Adrenal gland (tissue), 12 donors: ENCODE measurements around the gene ZNF831. TPM values are rescaled to one million over a fixed set of nuclear protein-coding genes. Genes with fewer than 3 reads are reported as not detected.

Experiments
- DNase-seq, 7 donors: peaks; one replicate each; pipeline ENCODE4 v3.0.0-alpha.2; 2019 to 2020
- H3K27ac ChIP-seq, 5 donors: fragments of 200-600 bp; sonication (generic) in 4 of 5; 1 replicate in 3 of 5; 2 replicates in 2 of 5; pipeline versions ENCODE4 v1.5.1 to v1.8.0; 2016 to 2020; ENCODE audit warnings: mild to moderate bottlenecking in 1 of 5
- H3K27me3 ChIP-seq: fragments of 200-600 bp; 2 replicates; pipeline ENCODE4 v1.8.0; 2021
- H3K36me3 ChIP-seq, 2 donors: fragments of 200-600 bp; replicated peaks in 1 of 2; 1 replicate in 1 of 2; 2 replicates in 1 of 2; pipeline versions ENCODE4 v1.5.1 to v1.8.0; 2018 to 2022
- H3K4me1 ChIP-seq, 2 donors: fragments of 200-600 bp; replicated peaks in 1 of 2; 1 replicate in 1 of 2; 2 replicates in 1 of 2; pipeline versions ENCODE4 v1.5.1 to v1.8.0; 2018 to 2021
- H3K4me3 ChIP-seq, 4 donors: fragments of 200-600 bp; sonication (generic) in 3 of 4; one replicate each; pipeline ENCODE4 v1.5.1; 2016 to 2018
- H3K9me3 ChIP-seq, 3 donors: fragments of 200-600 bp; sonication (generic) in 1 of 3; replicated peaks in 1 of 3; 1 replicate in 2 of 3; 2 replicates in 1 of 3; pipeline versions ENCODE4 v1.5.1 to v1.8.0; 2016 to 2021
- CTCF ChIP-seq, 6 experiments: fragments of 450-650 bp in 4 of 6; fragments of 200-600 bp in 2 of 6; sonication (generic) in 1 of 6; IDR thresholded peaks; 1 replicate in 5 of 6; 2 replicates in 1 of 6; pipeline versions ENCODE4 v1.5.1 to v1.8.0; 2016 to 2021; ENCODE audit warnings: antibody characterized with exemption in 6 of 6, mild to moderate bottlenecking in 2 of 6, moderate library complexity in 1 of 6
- POLR2A ChIP-seq, 2 donors: fragments of 450-650 bp; IDR thresholded peaks; one replicate each; pipeline ENCODE4 v1.6.1; 2017; ENCODE audit warnings: antibody characterized with exemption in 2 of 2, mild to moderate bottlenecking in 2 of 2, moderate library complexity in 1 of 2
- WGBS, 4 donors: extraction: QIAGEN DNeasy Blood & Tissue Kit in 2 of 4; methylation state at CpG; one replicate each; pipeline versions ENCODE4 v1.1.5 to v1.1.7; 2013 to 2017; 5-methylcytosine and 5-hydroxymethylcytosine counted together
- intact Hi-C, 2 donors: fragments of 100-400 bp; cut with DNase I; formaldehyde crosslinking; loops; one replicate each; pipeline versions ENCODE4 v1.14.1 to v1.15.0; 2022 to 2023
- polyA plus RNA-seq, 3 donors: library from polyadenylated mRNA; stranded (reverse); fragments of 200-250 nt in 2 of 3; fragments of 350-450 nt in 1 of 3; fragmentation: Illumina TruSeq in 1 of 3; extraction: RNeasy Lipid Tissue Mini Kit (QIAGEN cat#74804) in 1 of 3; gene quantifications; one replicate each; pipeline ENCODE4 v1.2.3, GENCODE V29; 2013 to 2014
- total RNA-seq, 9 donors: library from RNA; depleted of rRNA in 4 of 9; stranded (reverse); fragments of >200 nt in 4 of 9; fragments of 120-200 nt in 1 of 9; fragmentation: NEBNext Ultra II Directional in 1 of 9; extraction: Animal tissue kit (Norgen Biotek cat#: 25700) in 1 of 9; gene quantifications; one replicate each; pipeline versions ENCODE4 v1.1.0 to v1.2.4, GENCODE V29; 2013 to 2023
- donor health status: healthy with polysubstance abuse.
- donor health status: Bipolar disorder and iron deficiency.
- donor health status: DM: yes; HTN: yes; CAD: no.
- donor health status: DM: no; HTN: no; CAD: no.
- donor health status: DM: no; HTN: no; CAD: no.
- donor health status: DM: yes; HTN: yes; CAD: no.

The ZNF831 gene
- total and polyA plus RNA-seq, 12 donors: 0.05 to 0.61 (median 0.15) TPM

GRCh38 chr20:59289994-59290393 is 126.4 kb downstream of the ZNF831 start:
- H3K27me3 ChIP-seq: peaks cover 8% of the 10 kb centered on the region
- intact Hi-C loops: no loop called here
- no peaks in the 10 kb centered on the region for H3K4me1 ChIP-seq
- 73 to 86% (median 83%) methylated on average over 3 to 5 of the region's 5 CpGs for WGBS, 4 donors
- H3K9me3 ChIP-seq: no peaks in the 10 kb centered on the region
- TF ChIP-seq POLR2A (IDR thresholded peaks at IDR 0.05) (no peak), CTCF (IDR thresholded peaks at IDR 0.05) (no peak)
- no peak overlapping the region for H3K27ac ChIP-seq
- DNase-seq: no peak
- no peak overlapping the region for H3K4me3 ChIP-seq
- H3K36me3 ChIP-seq: no peaks in the 10 kb centered on the region

- no peak for DNase-seq
- Histone ChIP-seq H3K4me3 (no peak overlapping the region), H3K36me3 (no peaks in the 10 kb centered on the region), H3K27ac (no peak overlapping the region), H3K9me3 (no peaks in the 10 kb centered on the region), H3K27me3 (peaks cover 8% of the 10 kb centered on the region), H3K4me1 (no peaks in the 10 kb centered on the region)
- no peak for TF ChIP-seq CTCF (IDR thresholded peaks at IDR 0.05)
- no peak for TF ChIP-seq POLR2A (IDR thresholded peaks at IDR 0.05)
- WGBS, 4 donors: 80 to 87% (median 82%) methylated on average over 19 of the region's 19 CpGs
- intact Hi-C loops: no loop called here
Measured at GRCh38 chr20:59291740-59292383, 128.2 kb downstream of the ZNF831 start.

GRCh38 chr20:59295531-59295930 is 131.9 kb downstream of the ZNF831 start:
- 50 to 59% (median 54%) methylated on average over 5 of the region's 5 CpGs for WGBS, 4 donors
- no peaks in the 10 kb centered on the region for H3K9me3 ChIP-seq
- no peak overlapping the region for H3K4me3 ChIP-seq
- intact Hi-C loops: no loop called here
- H3K4me1 ChIP-seq: no peaks in the 10 kb centered on the region
- no peak for TF ChIP-seq POLR2A (IDR thresholded peaks at IDR 0.05)
- TF ChIP-seq CTCF (IDR thresholded peaks at IDR 0.05): no peak
- H3K27me3 ChIP-seq: peaks cover 32% of the 10 kb centered on the region
- DNase-seq: peak in 1 of 7 donors; percentile 7
- H3K36me3 ChIP-seq: no peaks in the 10 kb centered on the region
- H3K27ac ChIP-seq: no peak overlapping the region

- no peak for TF ChIP-seq CTCF (IDR thresholded peaks at IDR 0.05)
- no peak for TF ChIP-seq POLR2A (IDR thresholded peaks at IDR 0.05)
- no peaks in the 10 kb centered on the region for H3K4me1 ChIP-seq
- H3K27me3 ChIP-seq: peaks cover 32% of the 10 kb centered on the region
- 83 to 91% (median 87%) methylated on average over 7 of the region's 7 CpGs for WGBS, 4 donors
- intact Hi-C loops: no loop called here
- H3K27ac ChIP-seq: no peak overlapping the region
- H3K9me3 ChIP-seq: no peaks in the 10 kb centered on the region
- no peaks in the 10 kb centered on the region for H3K36me3 ChIP-seq
- H3K4me3 ChIP-seq: no peak overlapping the region
- DNase-seq: no peak
Measured at GRCh38 chr20:59297686-59298085, 134.1 kb downstream of the ZNF831 start.
